ENCODE results near the gene CMIP. TPM values are rescaled to one million over a fixed set of nuclear protein-coding genes. Genes with fewer than 3 reads are reported as not detected.

Gene CMIP
- total and polyA plus RNA-seq, 3 donors from 2014 or later = 34.9 to 72.5 (median 42.0) TPM

DNA sequence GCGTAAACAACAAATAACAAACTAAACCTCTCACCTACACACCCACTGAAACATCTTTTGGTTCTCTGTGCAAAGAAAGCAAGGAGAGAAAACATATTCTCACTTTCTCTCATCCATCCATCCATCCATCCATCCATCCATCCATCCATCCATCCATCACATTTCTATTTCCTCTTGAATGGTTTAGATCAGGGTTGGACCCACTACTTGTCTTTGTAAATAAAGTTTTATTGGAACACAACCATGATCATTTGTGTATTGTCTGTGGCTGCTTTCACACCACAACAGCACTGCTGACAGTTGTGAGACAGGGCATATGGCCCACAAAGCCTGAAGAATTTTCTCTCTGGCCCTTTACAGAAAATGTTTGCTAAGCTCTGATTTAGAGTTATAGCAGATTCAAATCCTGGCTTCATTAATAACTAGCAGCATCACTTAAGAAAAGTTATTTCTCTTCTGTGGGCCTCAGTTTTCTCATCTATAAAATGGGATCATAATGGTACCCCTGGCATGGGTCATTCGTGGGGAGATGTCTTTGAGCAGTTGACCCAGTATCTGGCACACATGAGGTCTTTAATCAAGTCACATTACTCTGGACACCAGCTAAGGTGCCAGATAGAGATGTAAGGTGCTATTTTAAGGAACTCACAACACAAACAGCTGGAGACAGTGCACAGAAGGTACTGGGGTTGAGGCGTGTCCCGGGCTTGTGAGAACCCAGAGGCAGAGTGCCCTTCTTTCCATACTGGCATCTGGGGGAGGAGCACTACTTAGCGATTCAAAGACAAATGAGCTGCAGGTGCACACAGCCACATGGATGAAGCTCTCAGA, 146.3 kb downstream of the CMIP start:
- 67 to 89% methylated on average over 5 of the region's 5 CpGs for WGBS, 2 donors
- H3K9me3 ChIP-seq = no peaks in the 10 kb centered on the region
- H3K4me3 ChIP-seq = no peak overlapping the region
- H3K27ac ChIP-seq = no peak overlapping the region
- intact Hi-C loops (cut with DNase I; ENCODE audit: low total_unique reads) = no loop called here
- no peaks in the 10 kb centered on the region for H3K36me3 ChIP-seq (ENCODE audit: low read depth, missing control alignments)
- no peak for DNase-seq
- no peak for TF ChIP-seq POLR2A (IDR thresholded peaks at IDR 0.05)
- TF ChIP-seq, protein P1, sequence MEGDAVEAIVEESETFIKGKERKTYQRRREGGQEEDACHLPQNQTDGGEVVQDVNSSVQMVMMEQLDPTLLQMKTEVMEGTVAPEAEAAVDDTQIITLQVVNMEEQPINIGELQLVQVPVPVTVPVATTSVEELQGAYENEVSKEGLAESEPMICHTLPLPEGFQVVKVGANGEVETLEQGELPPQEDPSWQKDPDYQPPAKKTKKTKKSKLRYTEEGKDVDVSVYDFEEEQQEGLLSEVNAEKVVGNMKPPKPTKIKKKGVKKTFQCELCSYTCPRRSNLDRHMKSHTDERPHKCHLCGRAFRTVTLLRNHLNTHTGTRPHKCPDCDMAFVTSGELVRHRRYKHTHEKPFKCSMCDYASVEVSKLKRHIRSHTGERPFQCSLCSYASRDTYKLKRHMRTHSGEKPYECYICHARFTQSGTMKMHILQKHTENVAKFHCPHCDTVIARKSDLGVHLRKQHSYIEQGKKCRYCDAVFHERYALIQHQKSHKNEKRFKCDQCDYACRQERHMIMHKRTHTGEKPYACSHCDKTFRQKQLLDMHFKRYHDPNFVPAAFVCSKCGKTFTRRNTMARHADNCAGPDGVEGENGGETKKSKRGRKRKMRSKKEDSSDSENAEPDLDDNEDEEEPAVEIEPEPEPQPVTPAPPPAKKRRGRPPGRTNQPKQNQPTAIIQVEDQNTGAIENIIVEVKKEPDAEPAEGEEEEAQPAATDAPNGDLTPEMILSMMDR (IDR thresholded peaks at IDR 0.05) = no peak
- H3K4me1 ChIP-seq = no peaks in the 10 kb centered on the region
- H3K27me3 ChIP-seq = no peaks in the 10 kb centered on the region

DNA sequence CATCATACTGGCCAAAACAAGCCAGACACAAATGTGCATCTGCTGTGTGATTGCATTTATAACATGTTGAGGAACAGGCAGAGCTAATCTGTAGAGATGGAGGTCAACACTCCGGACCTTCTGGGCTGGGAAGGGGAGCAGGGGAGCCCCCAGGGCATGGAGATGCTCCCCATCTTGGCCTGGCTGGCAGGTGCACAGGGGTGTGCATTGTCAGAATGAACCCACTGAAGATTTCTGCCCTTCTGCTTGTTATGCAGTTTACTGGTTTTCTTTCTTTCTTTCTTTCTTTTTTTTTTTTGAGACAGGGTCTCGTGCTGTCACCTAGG, 146.9 kb downstream of the CMIP start:
- H3K27ac ChIP-seq = no peak overlapping the region
- H3K27me3 ChIP-seq = no peaks in the 10 kb centered on the region
- no peak overlapping the region for H3K4me3 ChIP-seq
- TF ChIP-seq POLR2A (IDR thresholded peaks at IDR 0.05) = no peak
- TF ChIP-seq, protein P1 (IDR thresholded peaks at IDR 0.05) = no peak
- H3K4me1 ChIP-seq = no peaks in the 10 kb centered on the region
- no peaks in the 10 kb centered on the region for H3K9me3 ChIP-seq
- WGBS, 2 donors = 94 to 96% methylated on average over 2 of the region's 2 CpGs
- no peak for DNase-seq
- no peaks in the 10 kb centered on the region for H3K36me3 ChIP-seq (ENCODE audit: low read depth, missing control alignments)
- intact Hi-C loops (cut with DNase I; ENCODE audit: low total_unique reads) = no loop called here

DNA sequence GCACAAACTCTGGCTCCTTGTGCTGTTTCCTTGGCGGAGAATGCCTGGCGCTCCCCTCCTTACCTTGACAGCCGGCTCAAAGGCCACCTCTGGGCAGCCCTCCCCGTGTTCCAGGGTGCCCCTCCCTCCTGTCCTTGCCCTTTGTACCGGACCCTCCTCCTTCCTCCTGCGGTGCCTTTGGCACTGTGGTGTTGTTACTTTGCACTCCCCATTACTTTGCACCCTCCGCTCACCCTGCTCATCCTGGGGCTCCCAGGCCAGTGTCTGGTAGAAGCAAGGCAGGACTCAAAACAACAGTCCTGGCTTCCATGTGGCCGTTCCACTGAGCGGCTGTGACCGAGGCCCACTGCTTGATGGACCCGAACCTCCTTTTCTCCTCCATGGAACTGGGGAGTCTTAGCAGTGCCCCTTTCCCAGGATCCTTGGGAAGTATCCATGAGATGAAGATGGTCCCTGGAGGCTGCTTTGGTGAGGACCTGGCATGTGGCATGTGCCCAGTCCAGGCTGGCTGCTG, 147.8 kb downstream of the CMIP start:
- Histone ChIP-seq H3K27me3 (no peaks in the 10 kb centered on the region), H3K4me1 (no peaks in the 10 kb centered on the region), H3K9me3 (no peaks in the 10 kb centered on the region), H3K27ac (no peak overlapping the region), H3K4me3 (no peak overlapping the region), H3K36me3 (ENCODE audit: low read depth, missing control alignments) (no peaks in the 10 kb centered on the region)
- TF ChIP-seq POLR2A (IDR thresholded peaks at IDR 0.05) = no peak
- TF ChIP-seq, protein P1 (IDR thresholded peaks at IDR 0.05) = no peak
- WGBS, 2 donors = 89 to 91% methylated on average over 7 to 11 of the region's 11 CpGs
- intact Hi-C loops (cut with DNase I; ENCODE audit: low total_unique reads) = no loop called here
- DNase-seq = no peak

DNA sequence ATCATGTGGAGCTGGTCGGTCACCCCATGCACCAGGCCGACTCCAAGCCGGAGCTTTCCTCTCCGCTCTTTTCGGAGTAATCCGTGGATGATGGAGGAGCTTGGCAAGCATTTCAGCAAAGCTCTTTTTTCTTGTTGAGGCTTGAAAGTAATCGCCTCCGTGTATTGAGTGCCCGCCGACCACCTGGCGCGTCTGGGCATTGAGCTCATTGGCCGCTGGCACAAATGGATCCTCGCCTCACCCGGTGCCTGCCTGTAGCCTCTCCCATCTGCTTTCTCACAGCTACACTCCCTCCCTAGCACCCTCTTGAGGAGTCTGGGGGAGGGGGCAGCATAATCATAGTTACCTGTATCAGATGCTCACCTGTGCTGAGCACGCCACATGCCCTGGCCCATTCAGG, 148.9 kb downstream of the CMIP start:
- Histone ChIP-seq H3K4me3 (no peak overlapping the region), H3K9me3 (no peaks in the 10 kb centered on the region), H3K27ac (no peak overlapping the region), H3K27me3 (no peaks in the 10 kb centered on the region), H3K36me3 (ENCODE audit: low read depth, missing control alignments) (no peaks in the 10 kb centered on the region), H3K4me1 (no peaks in the 10 kb centered on the region)
- 95 to 97% methylated on average over 16 of the region's 16 CpGs for WGBS, 2 donors
- DNase-seq = no peak
- intact Hi-C loops (cut with DNase I; ENCODE audit: low total_unique reads) = no loop called here
- TF ChIP-seq, protein P1 (IDR thresholded peaks at IDR 0.05) = no peak
- TF ChIP-seq POLR2A (IDR thresholded peaks at IDR 0.05) = no peak
